Fibroblast of skin of right biceps (primary cell): ENCODE measurements around the gene CD63.

Experiments used
- DNase-seq: peaks from one replicate; pipeline ENCODE4 v3.0.0-alpha.2; 2013

CD63 gene

DNA sequence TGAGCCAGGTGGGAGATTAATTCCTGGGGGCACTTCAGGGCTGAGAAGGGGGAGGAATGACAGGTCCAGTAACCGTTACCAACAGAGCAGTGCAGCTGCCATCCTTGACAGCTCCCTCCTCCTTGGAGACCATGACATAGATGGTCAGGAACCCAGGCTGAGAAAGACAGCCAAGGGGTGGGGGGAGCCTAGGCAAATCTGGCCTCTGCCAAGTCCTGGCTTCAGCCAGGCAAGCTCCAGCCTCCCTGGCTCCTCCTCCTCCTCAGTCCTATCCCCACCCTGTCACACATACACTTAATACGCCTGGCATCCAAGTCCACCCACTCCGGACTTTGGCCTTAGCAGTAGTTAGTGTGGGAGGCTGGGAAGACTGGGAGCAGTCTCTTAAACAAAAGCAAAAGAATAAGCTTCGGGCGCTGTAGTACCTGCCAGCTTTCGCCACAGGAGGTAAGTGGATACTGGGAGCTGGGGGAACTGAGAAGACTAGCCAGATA is 8.7 kb downstream of the CD63 start, which contains the start of gene RDH5:
RDH5 (plus strand) TSS at position 323 of the 494 bp plus-strand sequence. CDS start 792 bp downstream, outside the sequence.
- DNase-seq: peak; percentile 40

DNA sequence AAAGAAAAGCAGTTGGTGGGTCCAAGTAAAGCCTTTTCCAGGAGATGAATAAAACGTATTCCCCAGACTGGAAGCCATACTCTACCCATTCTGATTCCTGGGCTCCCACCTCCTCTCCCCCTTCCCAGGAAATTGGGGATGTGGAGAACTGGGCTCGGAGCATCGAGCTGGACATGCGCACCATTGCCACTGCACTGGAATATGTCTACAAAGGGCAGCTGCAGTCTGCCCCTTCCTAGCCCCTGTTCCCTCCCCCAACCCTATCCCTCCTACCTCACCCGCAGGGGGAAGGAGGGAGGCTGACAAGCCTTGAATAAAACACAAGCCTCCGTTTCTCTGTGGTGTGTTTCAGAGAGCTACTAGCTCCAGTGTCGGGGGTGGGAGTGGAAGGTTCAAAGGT is 9.4 kb downstream of the CD63 start:
- DNase-seq: no peak

DNA sequence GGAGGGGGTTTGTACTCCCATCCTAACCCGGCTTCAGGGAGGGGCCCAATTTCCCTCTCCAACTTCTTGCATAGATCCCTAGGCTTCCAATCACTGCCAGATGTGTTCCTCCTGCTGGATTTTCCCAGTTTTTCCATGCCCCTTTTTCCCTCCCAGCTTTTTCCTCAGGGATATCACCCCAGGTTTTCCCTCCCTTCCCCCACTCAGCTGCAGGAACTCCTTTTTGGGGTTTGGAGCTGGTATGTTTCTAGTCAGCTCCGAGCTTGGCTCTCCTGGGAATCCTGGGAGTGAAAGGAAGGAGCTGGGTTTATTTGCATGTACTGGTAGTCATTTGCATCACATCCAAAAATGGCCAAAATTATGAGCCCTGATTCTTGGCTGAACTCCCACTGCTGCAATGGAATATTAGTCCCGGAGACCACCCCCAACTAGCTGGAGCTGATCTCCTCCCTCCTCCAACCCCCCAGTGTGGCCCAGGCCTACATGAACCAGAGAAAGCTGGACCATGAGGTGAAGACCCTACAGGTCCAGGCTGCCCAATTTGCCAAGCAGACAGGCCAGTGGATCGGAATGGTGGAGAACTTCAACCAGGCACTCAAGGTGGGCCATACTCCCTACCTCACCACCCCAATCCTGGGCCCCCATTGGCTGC is 10.1 kb downstream of the CD63 start:
- DNase-seq: peak; percentile 50

DNA sequence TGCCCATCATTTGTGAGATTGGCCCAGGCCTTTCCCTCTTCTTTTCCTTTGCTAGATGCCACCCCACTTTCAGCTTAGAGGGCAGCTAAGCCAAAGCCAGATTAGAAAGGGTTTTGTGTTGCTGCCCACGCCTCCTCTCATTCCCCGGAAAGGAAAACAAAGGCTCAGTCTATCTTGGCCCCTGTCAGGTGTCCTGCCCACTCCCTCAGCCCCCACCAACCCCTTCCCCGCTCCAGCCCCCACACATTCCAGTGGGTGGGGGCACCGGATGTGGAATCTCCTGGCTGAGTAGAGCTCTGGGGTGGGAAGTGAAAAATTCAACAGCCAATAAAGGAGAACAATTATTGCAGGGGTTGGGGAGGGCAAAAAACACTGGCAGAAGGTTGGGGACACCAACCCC is 10.8 kb downstream of the CD63 start:
- DNase-seq: no peak

DNA sequence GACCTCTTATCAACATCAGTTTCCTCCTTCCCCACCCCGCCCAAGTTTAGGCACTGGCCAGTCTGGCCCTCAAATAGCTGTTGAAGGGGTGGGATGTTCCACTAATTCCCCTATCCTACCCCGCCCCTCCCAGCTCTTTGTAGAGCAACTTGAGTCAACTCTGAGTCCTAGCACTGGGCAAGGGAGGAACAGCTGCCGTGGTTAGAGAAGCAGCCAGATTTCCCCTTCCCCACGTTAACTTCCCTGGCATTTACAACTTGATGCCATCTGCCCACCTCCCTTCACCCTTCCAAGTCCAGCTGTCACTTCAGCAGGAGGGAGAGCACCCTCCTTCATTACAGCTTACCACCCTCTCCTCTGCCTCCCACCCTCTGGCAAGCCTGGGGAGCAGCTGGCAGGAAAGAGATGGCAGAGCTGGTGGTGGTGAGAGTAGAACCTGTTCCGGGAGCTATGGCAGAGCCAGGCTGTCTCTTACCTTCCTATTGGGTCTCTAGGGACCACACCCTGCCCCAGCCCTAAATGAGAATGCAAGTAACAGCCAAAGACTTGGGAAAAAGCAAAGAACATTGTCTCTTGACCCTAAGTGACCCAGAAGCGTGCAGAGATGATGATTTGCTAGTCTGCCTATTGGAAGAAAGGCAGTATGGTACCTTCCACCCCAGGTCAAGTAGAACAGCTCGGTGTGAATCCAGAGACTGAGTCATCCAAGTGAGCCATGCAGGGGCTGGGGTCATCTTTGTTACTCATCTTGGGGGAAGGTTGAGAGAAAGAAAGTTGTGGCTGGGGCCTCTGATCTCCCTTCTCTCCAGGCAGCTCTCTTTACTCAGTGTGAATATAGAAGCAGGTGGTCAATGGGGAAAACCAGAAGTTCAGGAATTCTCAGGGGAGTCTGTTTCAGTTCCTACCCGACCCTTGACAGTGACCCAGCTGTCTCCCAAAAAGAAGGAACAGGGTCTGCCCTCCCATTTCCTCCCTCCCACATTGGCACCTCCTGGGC is 11.5 kb downstream of the CD63 start:
- peak; percentile 74 for DNase-seq

- DNase-seq: no peak
These were observed 12.2 kb downstream of the CD63 start for GRCh38 chr12:55716582-55716957.

GRCh38 chr12:55715833-55716581 is 12.8 kb downstream of the CD63 start, which contains the start of gene BLOC1S1:
TSS of gene BLOC1S1 (plus strand) at chr12:55716046. CDS start at chr12:55716052, 6 bp downstream.
- peak; percentile 97 for DNase-seq

DNA sequence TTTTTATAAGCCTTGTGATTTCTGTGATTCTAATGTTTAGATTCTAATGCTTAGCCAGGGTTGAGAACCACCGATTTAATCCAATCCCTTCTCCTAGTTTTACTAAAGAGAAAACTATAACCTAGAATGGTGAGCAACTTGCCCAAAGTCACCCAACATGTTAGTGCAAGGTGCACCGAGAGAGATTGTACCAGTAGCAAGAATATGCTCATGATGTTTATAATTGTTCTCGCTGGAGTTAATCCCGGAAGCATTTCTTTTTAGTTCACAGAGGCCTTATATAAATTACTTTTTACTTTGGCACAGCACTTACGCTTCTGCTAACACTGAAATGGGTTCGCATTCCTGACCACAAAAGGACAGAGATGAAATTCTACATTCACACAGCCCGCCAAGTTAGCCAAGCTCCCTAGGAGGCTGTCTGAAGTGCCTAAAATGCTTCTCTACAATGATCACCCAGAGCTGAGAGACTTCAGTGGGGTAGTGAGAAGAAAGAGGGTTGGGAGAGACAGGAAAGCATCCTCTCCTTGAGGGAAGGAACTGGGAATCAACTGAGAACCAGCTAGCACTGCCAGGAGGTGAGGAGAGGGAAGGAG is 13.5 kb downstream of the CD63 start:
- no peak for DNase-seq

GRCh38 chr12:55713721-55714120 is 15.1 kb downstream of the CD63 start:
- DNase-seq: peak; percentile 92

- no peak for DNase-seq
These were observed 16.0 kb downstream of the CD63 start for GRCh38 chr12:55712700-55713415.

DNA sequence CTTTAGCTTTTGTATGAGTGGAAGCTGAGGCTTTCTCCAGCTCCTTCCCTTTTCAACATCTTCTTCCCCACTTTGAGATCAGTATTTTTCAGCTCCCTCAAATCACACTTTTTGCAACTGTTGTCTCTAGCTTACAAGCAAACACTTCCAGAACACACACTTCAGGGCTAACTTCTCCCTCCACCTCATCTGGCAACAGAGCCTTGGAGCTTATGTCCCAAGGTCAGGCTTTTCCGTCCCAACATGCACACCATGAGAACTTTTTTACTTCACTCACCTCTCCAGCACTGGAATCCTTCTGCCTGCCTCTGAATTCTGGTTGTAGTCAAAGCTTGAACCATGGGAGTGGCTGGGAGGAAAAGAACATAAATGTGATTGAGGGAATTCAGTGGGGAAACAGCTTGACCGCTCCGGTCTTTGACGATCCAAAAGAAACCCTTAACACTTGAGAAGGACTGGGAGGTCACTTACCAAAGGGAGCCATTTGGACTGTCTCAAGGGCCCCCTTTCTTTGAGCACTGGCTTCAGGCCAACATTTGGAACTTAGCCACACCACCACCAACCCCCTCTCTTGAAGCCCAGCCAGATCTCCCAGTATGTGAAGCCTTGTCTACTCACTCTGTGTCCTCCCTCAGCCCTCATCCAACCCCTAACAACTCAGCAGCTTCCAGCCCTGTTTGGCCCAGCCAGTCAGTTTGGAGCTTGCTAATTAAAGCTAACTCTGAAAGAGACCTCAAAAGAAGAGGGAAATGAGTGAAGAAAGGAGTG is 16.8 kb downstream of the CD63 start:
- peak; percentile 42 for DNase-seq

- no peak for DNase-seq
These were observed 20.0 kb downstream of the CD63 start for GRCh38 chr12:55708695-55709233.

- DNase-seq: peak; percentile 28
These were observed 20.7 kb downstream of the CD63 start, which contains the start of gene ITGA7 for GRCh38 chr12:55707841-55708694. TSS of gene ITGA7 (minus strand) at chr12:55707904. CDS start at chr12:55707682, 222 bp downstream.

DNA sequence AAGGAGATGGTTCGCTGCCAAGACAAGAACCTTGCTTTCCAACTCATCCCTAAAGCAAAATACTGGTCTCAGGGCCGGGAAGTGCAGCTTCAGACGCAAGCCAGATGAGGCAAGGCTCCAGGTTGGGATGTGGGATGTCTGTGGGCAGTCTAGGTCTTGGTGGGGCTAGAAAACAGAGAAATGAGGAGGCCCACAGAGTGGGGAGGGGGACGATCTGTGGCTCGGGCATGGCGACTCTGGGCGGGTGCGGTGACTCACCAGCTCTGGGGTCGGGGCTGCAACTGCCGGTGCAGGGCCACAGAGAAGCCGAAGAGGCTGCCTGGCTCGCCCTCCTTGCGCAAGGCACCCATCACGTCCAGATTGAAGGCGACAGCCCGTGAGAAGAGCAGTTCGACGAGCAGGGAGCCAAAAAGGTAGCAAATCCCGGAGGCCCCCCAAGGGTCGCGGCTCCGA is 21.6 kb downstream of the CD63 start:
- no peak for DNase-seq

GRCh38 chr12:55706568-55707218 is 22.1 kb downstream of the CD63 start:
- DNase-seq: no peak

DNA sequence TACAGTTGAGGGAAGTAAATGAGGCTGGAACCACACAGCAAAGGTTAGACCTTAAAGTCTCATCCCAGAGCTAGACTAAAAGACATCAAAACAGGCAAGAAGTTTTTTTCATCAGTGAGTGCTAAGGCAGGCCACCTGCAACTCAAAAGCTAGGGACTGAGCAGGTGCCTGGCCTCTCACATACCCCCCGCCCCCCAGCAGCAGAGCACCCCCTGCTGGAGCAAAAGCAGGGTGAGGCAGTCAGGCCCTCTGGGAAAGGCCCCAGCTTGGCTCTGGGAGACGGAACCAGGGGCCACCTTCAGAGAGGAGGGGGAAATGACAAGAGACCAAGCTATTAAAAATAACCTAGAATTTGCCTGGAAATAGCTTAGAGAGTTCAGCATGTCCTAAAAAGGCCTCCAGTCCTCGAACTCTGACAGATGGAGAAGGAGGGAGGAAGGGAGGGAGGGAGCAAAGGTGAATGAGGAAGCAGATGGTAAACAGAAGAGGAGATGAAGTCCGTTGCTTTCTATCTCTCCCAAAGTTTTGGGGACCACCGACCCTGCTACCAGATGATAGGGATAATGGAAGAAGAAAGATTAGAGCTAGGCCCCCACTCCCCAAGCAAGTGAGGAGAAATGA is 22.9 kb downstream of the CD63 start:
- DNase-seq: no peak

GRCh38 chr12:55704824-55705718 is 23.7 kb downstream of the CD63 start:
- no peak for DNase-seq
